ENCODE measurements around the gene MAPK8IP1.

- TF ChIP-seq POLR2A (IDR thresholded peaks at IDR 0.05; ENCODE audit: low read length) = no peak
- TF ChIP-seq GATA1 (IDR thresholded peaks at IDR 0.05; ENCODE audit: low read depth, low read length) = no peak
Observed at GRCh38 chr11:45924927-45925326, 39.5 kb downstream of the MAPK8IP1 start.

All from erythroblast (primary cell).